GM18873 (cell line): ENCODE data around the gene PLCL1.
"Not testable (repeated sequence)": the region's sequence is repeated elsewhere in the genome, so short reads cannot be mapped to it uniquely, and the experiment has no call there.

Source experiments
- ATAC-seq: cut with Tn5 transposase; IDR thresholded peaks from one replicate; pipeline ENCODE4 v1.9.1; 2021; ENCODE audit warnings: mild to moderate bottlenecking, moderate library complexity, moderate number of reproducible peaks; ENCODE audit not compliant: unreplicated experiment, low FRiP score

The PLCL1 gene

DNA sequence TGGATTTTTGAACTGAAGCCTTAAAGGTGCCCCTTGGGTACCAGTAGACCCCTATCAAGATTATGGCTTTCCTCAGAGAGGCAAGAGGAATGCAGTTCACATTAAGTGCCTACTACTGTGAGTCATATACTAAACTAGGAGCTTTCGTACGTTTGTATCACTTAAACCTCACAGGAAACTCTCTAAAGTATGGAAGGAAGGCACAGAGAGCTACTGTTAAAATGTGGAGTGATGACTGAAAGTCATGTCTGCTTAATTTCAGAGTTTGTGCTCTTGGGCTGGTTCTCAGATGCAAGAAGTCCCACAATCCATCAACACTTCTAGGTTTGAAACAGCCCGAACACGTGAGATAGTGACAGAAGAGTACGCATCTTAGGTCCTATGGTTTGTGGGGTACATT is 4.7 kb downstream of the PLCL1 start:
- no peak for ATAC-seq

DNA sequence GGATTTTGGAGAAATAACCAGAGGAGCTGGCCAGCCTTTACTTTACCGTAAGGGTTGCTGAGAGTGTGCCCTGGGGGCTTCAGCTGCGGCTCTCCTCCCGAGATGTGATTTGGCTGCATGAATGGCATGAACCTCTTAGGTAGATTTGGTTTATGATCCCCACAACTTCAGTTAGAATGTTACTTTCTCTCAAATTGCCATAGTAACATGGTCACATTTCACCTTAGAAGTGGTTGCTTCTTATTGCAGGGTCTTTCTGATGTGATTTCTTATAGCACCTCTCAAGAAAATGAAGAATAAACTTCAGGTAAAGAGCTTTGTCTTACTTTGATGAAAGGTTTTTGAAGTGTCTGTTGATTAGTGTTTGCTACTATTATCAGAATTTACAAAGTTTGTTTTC is 5.6 kb downstream of the PLCL1 start:
- no peak for ATAC-seq

DNA sequence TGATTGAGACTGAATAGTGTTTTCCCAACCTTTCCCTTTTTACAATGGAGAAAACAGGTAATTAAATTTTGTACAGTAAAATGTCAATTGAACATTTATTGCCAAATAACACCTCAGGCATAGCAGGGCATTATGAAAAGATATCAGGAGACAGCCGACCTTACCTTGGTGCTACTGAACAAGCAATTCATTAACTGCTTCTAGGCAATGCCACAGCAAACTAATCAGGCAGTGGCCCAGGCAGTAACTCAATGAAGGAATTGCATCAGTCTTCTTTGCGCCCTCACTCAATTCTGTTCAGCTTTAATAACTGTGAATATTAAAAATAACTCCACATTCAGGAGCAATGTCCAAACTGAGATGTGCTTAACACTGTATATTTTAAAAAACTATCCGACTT is 6.1 kb downstream of the PLCL1 start:
- ATAC-seq = no peak

DNA sequence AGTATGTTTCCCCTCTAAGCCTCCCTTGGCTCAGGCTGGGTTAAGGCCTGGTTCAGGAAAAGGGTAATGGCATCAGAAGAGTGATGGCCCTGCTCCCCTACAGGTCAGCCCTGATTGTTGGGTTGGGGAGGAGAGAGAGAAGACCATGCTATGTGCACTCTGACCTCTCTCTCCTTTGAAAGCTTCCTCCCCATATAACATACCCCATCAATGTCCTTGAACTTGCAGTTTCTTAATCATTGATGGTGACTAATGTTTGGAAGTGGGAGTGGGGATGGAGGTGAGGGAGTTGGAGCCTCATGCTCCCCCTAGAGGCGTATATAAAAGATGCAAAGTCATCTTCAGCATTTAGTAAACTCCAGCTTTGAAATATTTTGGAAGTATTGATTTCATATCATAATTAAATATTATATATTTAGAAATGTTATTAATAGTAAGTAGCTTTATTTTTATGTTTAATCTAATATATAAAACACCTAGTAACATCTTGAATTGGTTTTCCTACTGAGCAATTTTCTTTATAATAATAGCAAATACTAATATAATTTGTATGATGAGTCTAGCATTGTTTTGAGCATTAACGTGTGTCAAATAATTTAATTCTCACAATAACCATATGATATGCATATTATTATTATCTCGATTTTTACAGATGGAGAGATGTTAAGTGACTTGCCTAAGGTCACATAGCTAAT is 8.8 kb downstream of the PLCL1 start:
- ATAC-seq = no peak

DNA sequence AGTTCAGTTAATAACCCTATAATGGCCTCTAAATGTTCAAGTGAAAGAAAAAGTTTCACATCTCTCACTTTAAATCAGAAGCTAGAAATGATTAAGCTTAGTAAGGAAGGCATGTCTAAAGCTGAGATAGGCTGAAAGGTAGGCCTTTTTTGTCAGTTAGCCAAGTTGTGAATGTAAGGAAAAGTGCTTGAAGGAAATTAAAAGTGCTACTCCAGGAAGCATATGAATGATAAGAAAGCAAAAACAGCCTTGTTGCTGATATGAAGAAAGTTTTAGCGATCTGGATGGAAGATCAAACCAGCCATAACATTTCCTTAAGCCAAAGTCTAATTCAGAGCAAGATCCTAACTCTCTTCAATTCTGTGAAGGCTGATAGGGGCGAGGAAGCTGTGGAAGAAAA is 10.1 kb downstream of the PLCL1 start:
- no peak for ATAC-seq

DNA sequence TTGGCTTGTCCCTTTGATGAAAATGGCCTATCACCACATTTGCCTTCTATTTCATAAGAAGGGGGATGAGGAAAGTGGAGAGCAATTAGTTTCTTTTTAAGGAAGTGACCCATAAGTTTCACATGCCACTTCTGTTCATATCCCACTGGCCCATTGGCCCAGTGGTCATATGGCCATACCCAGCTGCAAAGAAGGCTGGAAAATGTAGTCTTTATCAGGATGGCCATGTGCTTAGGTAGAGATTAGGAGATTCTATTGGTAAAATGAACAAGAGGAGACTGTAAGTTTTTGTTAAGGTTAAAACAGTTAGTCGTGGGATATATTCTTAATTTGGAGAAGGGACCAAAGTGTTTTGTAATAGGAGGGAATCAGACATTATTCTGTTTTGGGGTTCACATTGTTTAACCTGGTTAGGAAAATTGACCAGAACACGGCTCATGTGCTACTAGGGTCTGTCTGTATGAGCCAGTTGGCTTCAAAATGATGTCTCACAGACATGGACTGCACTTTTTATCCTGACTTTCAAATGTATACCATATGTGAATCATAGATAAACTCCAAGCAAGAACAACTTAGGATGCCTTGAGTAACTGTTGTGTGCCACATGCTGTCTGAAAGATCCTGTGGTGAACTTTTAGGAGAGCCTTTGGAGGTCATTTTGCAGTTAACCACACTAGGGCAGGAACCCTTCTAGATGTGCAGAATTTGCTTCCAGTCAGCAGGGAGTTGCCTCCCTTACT is 17.3 kb downstream of the PLCL1 start:
- ATAC-seq = no peak

DNA sequence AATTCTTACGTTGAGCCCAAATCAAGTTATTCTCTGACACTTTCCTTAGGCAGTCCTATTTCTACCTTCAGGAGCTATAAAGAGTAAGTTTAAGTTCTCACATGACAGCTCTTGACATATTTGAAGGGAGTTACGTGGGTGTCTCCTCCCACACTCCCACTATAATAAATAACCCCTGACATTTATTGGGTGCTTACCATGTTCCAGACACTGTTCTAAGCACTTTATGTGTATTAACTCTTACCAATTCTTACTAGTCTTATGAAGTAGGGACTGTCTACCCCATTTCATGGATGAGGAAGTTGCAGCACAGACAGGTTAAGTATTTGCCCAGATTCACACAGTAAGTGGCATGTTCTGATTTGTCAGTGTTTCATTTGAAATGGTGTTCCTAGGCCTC is 17.9 kb downstream of the PLCL1 start:
- ATAC-seq = no peak

DNA sequence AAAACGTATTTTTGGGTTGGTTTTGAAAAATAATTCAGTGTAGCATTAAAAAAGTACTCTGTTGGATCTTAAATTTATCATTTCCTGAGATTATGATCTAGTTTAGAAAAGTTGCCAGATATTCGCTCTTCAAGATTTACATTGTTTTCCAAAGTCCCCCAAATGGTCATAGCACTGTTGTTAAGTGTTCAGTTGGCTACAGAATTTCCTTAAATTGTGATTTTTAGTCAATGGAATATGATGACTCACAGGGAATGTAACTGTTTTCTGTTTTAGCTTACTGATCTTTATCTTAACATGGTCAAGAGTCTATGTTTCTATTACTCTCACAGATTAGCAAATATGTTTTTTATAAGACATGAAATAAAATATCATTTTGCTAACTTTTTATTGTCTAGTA is 23.2 kb downstream of the PLCL1 start:
- ATAC-seq = no peak

DNA sequence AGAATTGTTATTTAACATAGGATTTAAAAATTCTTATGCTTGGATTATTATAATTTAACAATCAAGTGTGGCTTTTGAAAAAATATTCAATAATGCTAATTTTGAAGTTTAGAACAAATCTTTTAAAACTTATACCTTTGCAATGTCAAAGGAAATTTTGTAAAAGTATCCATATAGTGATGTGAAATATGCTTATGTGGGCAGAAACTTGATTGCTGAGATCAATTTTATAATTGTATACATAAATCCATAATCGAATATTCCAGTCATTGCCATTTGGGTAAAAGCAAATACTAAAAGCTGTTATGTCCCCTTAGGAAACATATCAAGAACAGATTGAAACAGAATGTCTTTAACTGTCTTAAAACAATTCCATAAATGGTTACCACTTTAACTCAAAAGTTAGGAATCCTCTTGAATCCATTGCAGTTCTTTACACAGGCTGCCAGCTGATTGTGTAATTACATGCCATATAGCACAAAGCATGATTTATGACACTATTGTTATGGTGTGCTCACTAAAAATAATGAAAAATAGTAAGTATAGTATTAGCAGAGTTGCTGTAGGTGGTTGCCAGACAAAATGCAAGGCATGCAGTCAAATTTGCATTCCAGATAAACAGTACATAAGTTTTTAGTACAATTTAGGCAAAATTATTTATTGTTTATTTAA is 24.2 kb downstream of the PLCL1 start:
- no peak for ATAC-seq

DNA sequence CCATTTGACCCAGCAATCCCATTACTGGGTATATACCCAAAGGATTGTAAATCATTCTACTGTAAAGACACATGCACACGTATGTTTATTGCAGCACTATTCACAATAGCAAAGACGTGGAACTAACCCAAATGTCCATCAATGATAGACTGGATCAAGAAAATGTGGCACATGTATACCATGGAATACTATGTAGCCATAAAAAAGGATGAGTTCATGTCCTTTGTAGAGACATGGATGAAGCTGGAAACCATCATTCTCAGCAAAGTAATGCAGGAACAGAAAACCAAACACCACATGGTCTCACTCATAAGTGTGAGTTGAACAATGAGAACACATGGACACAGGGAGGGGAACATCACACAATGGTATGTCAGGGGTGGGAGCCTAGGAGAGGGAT is 30.4 kb downstream of the PLCL1 start:
- ATAC-seq = not testable (repeated sequence)

DNA sequence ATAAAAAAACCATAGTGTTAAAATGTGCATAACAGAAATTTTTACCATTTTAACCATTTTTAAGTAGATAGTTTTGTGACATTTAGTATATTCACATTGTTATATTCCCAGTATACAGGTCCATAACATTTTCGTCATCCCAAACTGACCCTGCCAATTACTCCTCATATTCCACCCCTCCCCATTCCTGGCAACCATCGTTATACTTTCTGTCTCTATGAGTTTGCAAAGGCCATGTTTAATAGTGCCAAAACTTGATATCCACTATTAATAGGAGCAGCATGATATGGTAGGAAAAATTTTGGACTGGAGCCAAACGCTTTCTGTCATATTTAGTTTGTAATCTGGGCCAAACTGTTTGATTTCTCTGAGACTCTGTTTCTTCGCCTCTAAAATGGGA is 30.9 kb downstream of the PLCL1 start:
- ATAC-seq = no peak

DNA sequence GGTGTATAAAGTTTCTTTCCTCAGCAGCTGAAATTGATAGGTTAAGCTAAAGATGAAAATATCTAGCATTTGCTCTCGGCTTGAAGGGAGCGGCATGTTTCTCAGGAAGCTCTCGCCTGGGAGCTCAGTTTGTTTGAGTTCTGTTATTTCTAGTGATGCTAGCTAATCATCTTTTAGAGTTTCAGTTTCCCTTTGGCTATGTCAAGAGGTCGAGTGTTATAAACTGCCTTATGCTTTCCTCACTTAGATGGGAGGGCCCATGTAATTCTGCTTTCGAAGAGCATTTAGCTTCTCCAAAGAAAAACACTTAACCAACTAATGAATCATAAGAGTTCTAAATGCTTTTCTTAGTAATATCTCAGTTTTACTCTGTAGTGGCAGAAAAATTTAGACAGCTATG is 33.6 kb downstream of the PLCL1 start:
- ATAC-seq = peak; percentile 100

DNA sequence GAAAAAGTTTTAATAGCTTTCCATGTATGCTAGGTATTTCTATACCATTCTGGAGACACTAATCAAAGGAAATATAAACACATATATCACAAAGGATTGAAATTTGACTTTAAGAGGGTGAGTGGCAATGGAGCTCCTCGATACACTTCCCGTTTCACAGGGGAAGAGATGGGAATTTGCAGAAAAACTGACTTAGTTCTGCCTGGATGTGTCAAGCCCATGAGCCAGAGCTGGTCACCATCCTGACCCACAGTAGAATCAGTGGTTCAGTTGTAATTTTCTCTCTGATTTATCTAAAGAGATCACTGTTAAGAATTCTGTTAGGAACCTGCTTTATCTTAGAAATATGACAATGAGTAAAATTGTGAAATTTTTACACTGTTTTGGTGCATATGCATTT is 34.2 kb downstream of the PLCL1 start:
- peak; percentile 6 for ATAC-seq

DNA sequence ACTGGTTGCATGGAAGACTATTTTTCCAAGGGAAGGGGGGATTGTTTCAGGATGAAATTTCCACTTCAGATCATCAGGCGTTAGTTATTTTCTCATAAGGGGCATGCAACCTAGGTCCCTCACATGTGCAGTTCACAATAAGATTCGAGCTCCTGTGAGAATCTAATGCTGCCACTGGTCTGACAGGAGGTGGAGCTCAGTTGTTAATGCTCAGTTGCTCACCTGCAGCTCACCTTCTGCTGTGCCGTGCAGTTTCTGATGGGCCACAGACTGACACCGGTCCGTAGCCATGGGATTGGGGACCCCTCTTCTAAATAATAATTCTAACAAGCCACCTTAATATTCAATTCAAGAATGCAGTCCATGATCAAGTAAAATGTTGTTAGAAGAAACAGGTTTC is 34.9 kb downstream of the PLCL1 start:
- ATAC-seq = no peak

DNA sequence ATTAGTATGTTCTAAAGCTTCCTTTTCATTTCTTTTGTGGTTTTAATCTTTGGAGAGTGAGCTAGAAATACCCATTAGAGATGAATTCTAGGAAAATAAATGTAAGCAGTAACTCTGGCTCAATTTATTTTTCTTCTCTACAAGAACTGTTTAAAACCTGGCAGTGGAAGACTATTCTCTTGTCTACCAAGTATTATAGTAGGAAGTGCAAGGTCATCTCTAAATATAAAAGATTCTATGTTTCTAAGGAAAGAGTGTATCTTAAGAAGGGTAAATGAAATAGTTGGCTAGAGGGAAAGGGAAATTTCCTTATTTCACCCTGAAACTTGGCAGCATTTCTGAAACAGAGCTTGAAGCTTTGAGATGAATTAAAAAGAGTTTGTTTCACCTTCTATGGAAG is 35.5 kb downstream of the PLCL1 start:
- no peak for ATAC-seq

DNA sequence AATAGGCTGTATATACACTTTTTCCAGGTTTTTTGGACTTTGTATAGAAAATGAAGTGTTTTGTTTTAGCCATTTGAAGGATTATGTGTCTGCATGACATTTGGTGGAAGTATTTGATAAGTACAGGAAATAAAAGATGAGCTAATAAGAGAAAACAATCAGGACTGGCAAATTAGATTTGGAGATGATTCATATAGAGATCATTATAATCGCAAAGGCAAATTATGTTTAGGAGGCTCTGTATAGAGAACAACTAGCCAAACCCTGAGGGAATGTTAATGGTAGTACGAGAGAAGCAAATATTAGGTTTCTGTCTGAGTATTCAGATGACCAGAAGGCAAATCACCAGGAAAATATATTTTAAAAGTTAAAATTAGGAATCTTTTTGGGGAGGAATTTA is 41.7 kb downstream of the PLCL1 start:
- ATAC-seq = no peak

DNA sequence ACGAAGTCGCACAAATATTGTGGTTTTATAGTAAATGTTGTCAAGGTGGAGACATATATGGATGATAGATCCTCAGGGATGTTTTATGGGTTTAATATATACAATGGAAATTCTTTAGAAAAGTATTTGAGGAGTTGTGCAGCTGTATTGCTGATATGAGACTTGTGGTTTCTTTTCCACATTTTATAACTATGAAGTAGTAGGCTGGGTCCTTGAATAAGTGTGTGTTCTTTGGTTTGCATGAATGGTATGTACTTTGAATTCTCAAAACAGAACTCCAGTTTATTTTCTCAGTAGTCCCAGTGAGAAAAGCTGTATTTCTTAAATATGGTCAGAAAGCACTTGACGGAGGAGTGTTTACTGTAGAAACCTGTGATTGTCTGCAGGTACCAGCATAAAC is 42.4 kb downstream of the PLCL1 start:
- ATAC-seq = no peak

DNA sequence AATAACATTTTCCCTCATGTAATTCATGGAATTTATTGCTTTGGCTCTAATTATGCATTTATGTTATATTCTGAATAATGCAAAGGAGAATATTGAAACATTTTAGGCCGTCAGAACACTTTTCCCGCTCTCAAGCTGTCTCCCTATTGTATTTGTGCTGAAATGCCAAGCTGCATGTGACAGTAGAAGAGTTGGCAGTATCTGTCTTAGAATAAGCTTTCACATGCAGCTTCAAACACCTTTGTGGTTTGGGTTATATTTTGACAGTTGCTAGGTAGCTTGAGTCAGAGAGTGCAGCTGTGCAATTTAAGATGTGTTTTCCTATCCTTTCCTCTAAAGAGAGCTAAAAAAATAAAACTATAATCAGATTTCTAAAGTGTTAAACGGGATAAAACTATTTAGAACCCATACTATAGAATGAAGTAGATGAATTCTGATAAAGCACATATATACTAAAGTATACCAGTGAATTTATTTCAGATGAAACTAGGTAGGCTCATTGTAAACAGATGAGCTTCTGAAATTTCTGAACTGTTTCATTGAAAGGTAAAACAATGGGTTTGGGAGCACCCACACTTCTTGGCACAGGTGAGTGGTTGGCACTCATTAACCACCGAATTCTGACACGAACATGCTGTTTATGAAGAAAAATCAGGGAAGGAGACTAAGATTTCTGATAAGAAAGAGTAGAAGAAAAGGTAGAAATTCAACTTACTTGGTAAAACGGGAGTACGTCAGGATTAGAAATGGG is 43.4 kb downstream of the PLCL1 start:
- ATAC-seq = no peak

DNA sequence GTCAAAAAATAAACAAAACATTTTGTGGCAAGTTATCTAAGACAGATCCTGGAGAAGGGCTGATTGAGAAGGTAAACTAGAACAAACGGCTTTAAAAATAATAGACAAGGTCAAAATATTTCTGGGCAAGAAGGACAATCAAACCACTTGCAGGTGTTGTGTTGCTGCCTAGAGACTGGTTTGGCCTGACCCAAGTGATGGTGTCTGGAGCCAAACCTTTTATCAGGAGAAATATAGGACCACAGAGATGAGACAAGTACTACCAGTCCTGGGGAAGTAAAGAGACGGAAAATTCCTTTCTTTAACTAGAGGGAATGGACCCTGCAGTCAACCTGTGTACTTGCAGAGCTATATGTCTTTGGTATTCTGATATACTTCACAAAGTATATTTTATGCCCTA is 44.2 kb downstream of the PLCL1 start:
- no peak for ATAC-seq

DNA sequence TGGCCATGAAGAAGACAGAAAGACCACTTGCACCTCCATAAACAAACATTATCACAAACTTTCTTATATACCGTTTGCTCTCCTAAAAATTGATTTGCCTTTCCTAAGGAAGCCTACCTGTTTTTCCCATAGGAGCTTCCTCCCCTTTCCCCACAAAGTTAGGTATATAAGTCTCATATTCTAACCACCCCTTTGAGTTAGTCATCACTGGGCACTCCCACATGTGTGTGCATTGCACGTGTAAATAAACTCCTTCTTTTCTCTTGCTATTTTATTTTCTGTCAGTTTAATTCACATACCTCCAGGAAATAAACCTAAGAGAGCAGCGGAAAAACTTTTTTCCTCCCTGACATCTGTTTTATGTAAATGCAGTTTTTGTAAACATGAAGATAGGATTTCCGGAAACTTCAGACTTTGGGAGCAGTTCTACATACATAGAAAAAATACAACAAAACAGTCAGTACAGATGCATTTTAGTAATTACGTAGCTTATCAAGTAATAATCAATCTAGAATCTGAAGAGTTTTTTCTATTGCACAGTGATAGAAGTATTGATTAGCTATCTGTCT is 46.6 kb downstream of the PLCL1 start:
- ATAC-seq = no peak

DNA sequence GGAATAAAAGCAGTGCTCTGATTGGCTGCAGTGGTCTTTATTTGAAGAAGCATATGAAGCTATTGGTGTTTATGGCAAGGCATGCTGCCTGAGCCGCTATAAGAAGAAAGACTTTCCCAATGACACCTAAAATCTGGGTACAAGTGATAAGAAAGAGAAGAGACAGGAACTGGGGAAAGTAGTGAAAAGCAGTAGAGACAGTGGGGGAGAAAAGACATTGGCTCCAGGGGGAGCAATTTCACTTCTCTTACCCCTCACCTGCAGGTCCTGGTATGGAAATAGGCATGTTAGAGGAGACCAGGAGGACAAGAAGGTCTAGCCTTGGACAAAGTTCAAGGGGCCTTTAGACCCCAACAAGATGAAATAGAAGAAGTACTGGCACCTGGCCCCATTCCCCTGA is 47.1 kb downstream of the PLCL1 start:
- no peak for ATAC-seq
